Loucy (cell line): ENCODE measurements around the gene LMOD1.

Experiments used
- H2AFZ ChIP-seq: fragments of 200-600 bp; sonication (generic); 2 replicates; pipeline ENCODE4 v1.6.0; 2016; ENCODE audit warnings: antibody characterized with exemption, mild to moderate bottlenecking, low read length, moderate library complexity
- H3F3A ChIP-seq: fragments of 200-600 bp; 2 replicates; pipeline ENCODE4 v1.6.0; 2016; ENCODE audit warnings: antibody characterized with exemption, low read depth, mild to moderate bottlenecking
- H3K27me3 ChIP-seq: fragments of 200-600 bp; sonication (generic); 2 replicates; pipeline ENCODE4 v1.6.1; 2014; ENCODE audit warnings: low read length, mild to moderate bottlenecking; ENCODE audit not compliant: insufficient read depth, poor library complexity, severe bottlenecking
- H3K36me3 ChIP-seq: fragments of 200-600 bp; sonication (generic); 2 replicates; pipeline ENCODE4 v1.6.1; 2016; ENCODE audit warnings: low read length; ENCODE audit not compliant: insufficient read depth
- H3K4me1 ChIP-seq: fragments of 200-600 bp; sonication (generic); 2 replicates; pipeline ENCODE4 v1.5.1; 2014; ENCODE audit warnings: low read length, mild to moderate bottlenecking; ENCODE audit not compliant: insufficient read depth, poor library complexity, severe bottlenecking
- H3K4me2 ChIP-seq: fragments of 200-600 bp; sonication (generic); 2 replicates; pipeline ENCODE4 v1.6.0; 2014; ENCODE audit warnings: antibody characterized with exemption, low read length, low read depth, mild to moderate bottlenecking; ENCODE audit not compliant: poor library complexity, severe bottlenecking
- H3K4me3 ChIP-seq: fragments of 200-600 bp; sonication (generic); 2 replicates; pipeline ENCODE4 v1.5.1; 2014; ENCODE audit warnings: low read length, mild to moderate bottlenecking, mixed read lengths; ENCODE audit not compliant: poor library complexity, severe bottlenecking
- H3K79me2 ChIP-seq: fragments of 200-600 bp; sonication (generic); 2 replicates; pipeline ENCODE4 v1.6.1; 2014; ENCODE audit warnings: low read length; ENCODE audit not compliant: insufficient read depth
- H3K9ac ChIP-seq: fragments of 200-600 bp; sonication (generic); 2 replicates; pipeline ENCODE4 v1.6.0; 2014; ENCODE audit warnings: mild to moderate bottlenecking, low read depth, low read length, moderate library complexity; ENCODE audit not compliant: poor library complexity, severe bottlenecking
- H3K9me2 ChIP-seq: fragments of 200-600 bp; sonication (generic); replicated peaks from 2 replicates; pipeline ENCODE4 v1.6.1; 2016; ENCODE audit warnings: low read depth, low read length, mixed read lengths
- H3K9me3 ChIP-seq: fragments of 200-600 bp; sonication (generic); 2 replicates; pipeline ENCODE4 v1.6.1; 2014; ENCODE audit warnings: mild to moderate bottlenecking, antibody characterized with exemption, low read length, low read depth; ENCODE audit not compliant: insufficient read depth
- H4K20me1 ChIP-seq: fragments of 200-600 bp; sonication (generic); 2 replicates; pipeline ENCODE4 v1.6.0; 2014; ENCODE audit warnings: antibody characterized with exemption, low read length, mild to moderate bottlenecking; ENCODE audit not compliant: insufficient read depth, poor library complexity, severe bottlenecking
- EZH2phosphoT487 ChIP-seq: fragments of 200-600 bp; IDR thresholded peaks from 2 replicates; pipeline ENCODE4 v1.6.1; 2018; ENCODE audit warnings: antibody characterized with exemption, mild to moderate bottlenecking, moderate library complexity, borderline replicate concordance
- TF ChIP-seq, protein P1 (sequence below): fragments of 200-600 bp; sonication (generic); conservative IDR thresholded peaks from 2 replicates; pipeline ENCODE4 v1.5.1; 2014; ENCODE audit warnings: mild to moderate bottlenecking, antibody characterized with exemption, low read length

LMOD1 gene

GRCh38 chr1:201944639-201945038 lies 1.7 kb downstream of the LMOD1 start:
- H3K79me2 ChIP-seq: no peaks in the 10 kb centered on the region
- no peak overlapping the region for H3K4me2 ChIP-seq
- no peaks in the 10 kb centered on the region for H3K9me2 ChIP-seq
- no peak overlapping the region for H2AFZ ChIP-seq
- H3F3A ChIP-seq: no peaks in the 10 kb centered on the region
- TF ChIP-seq, protein P1, sequence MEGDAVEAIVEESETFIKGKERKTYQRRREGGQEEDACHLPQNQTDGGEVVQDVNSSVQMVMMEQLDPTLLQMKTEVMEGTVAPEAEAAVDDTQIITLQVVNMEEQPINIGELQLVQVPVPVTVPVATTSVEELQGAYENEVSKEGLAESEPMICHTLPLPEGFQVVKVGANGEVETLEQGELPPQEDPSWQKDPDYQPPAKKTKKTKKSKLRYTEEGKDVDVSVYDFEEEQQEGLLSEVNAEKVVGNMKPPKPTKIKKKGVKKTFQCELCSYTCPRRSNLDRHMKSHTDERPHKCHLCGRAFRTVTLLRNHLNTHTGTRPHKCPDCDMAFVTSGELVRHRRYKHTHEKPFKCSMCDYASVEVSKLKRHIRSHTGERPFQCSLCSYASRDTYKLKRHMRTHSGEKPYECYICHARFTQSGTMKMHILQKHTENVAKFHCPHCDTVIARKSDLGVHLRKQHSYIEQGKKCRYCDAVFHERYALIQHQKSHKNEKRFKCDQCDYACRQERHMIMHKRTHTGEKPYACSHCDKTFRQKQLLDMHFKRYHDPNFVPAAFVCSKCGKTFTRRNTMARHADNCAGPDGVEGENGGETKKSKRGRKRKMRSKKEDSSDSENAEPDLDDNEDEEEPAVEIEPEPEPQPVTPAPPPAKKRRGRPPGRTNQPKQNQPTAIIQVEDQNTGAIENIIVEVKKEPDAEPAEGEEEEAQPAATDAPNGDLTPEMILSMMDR: no peak
- no peak for TF ChIP-seq EZH2phosphoT487
- H3K9ac ChIP-seq: no peak overlapping the region
- H3K4me3 ChIP-seq: no peak overlapping the region
- peaks cover 3% of the 10 kb centered on the region for H3K4me1 ChIP-seq
- H3K9me3 ChIP-seq: no peaks in the 10 kb centered on the region
- no peaks in the 10 kb centered on the region for H3K36me3 ChIP-seq
- no peaks in the 10 kb centered on the region for H3K27me3 ChIP-seq
- H4K20me1 ChIP-seq: no peaks in the 10 kb centered on the region

DNA sequence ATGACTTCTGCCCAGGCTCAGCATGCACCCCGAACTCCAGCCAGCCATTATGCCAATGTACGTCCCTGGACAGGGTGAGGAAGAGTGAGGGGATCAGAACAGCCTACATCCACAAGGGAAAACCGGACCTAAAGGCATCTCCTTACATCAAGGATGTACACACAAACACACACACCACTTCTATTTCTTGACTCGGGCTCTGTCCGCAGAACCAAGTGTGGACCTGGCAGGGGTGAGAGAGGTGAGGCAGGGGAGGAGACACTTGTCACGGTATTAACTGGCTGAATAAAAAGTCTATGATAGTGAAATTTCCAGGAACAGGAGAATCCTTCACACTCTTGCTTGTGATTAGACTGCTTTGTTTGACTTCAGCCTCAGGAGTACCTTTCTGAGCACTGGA lies 2.3 kb downstream of the LMOD1 start:
- Histone ChIP-seq H3K36me3 (no peaks in the 10 kb centered on the region), H3K79me2 (no peaks in the 10 kb centered on the region), H3K4me3 (no peak overlapping the region), H3F3A (no peaks in the 10 kb centered on the region), H2AFZ (no peak overlapping the region), H3K9me2 (no peaks in the 10 kb centered on the region), H3K4me2 (no peak overlapping the region), H4K20me1 (no peaks in the 10 kb centered on the region), H3K4me1 (peaks cover 3% of the 10 kb centered on the region), H3K9me3 (no peaks in the 10 kb centered on the region), H3K9ac (no peak overlapping the region), H3K27me3 (no peaks in the 10 kb centered on the region)
- TF ChIP-seq EZH2phosphoT487: no peak
- TF ChIP-seq, protein P1: no peak

- Histone ChIP-seq H2AFZ (no peak overlapping the region), H3K27me3 (no peaks in the 10 kb centered on the region), H3K9ac (no peak overlapping the region), H3K9me3 (no peaks in the 10 kb centered on the region), H3K4me2 (no peak overlapping the region), H3K4me3 (no peak overlapping the region), H3K36me3 (no peaks in the 10 kb centered on the region), H3K79me2 (no peaks in the 10 kb centered on the region), H4K20me1 (no peaks in the 10 kb centered on the region), H3K4me1 (peaks cover 3% of the 10 kb centered on the region), H3F3A (no peaks in the 10 kb centered on the region), H3K9me2 (no peaks in the 10 kb centered on the region)
- no peak for TF ChIP-seq EZH2phosphoT487
- TF ChIP-seq, protein P1: no peak
Measured at GRCh38 chr1:201942129-201942495, 4.2 kb downstream of the LMOD1 start.
